GM10266 (cell line): ENCODE data around the gene SDR9C7.
"Not testable (repeated sequence)": the region's sequence is repeated elsewhere in the genome, so short reads cannot be mapped to it uniquely, and the experiment has no call there.

ENCODE experiments used
- DNase-seq: peaks from one replicate; pipeline ENCODE4 v3.0.0; 2012; ENCODE audit errors: extremely low spot score
- TF ChIP-seq, protein P1 (sequence below): IDR thresholded peaks from 2 replicates; pipeline ENCODE4 v1.5.1; 2012; ENCODE audit warnings: mild to moderate bottlenecking, low read depth; ENCODE audit not compliant: control insufficient read depth, insufficient read depth; ENCODE audit errors: missing control alignments

SDR9C7 gene

DNA sequence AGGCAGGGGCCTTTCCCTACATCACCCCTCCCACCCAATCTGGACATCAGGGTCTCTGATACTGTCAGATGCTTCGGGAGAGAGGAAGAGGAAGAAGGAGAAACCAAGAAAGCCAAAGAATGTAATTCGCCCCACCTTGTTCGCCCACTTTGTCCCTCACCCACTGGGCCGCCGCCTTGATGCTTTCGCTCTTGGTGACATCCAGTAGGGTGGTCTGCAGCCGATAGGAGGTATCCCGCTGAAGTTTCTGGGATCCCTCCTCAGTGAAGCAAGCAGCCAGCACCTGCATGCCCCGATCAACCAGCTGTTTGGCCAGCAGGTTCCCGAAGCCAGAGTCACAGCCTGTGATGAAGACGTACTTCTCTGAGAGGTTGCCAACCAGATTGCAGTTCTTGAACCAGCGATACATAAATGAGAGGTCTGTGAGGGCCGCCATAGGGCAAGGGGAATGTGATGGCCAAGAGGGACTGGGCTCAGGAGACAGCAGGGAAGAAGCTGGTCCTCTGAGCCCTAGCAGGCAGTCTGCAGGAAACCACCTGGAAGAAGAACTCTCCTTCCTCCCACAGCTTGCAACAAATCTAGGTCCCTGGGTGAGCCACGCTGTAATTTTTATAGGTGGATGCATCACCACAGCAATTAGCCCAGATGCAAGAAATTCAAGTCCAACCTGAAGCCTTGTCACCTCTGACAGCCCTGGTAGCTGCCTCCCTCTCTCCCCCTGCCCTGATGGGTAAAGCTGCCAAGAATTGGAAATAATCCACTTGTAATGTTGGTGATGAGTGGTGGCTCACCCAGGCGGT is at the start of gene SDR9C7:
Gene SDR9C7 (minus strand): TSS at position 583 of the 800 bp plus-strand sequence. CDS start 147 bp downstream, at position 436.
- DNase-seq = no peak
- TF ChIP-seq, protein P1, sequence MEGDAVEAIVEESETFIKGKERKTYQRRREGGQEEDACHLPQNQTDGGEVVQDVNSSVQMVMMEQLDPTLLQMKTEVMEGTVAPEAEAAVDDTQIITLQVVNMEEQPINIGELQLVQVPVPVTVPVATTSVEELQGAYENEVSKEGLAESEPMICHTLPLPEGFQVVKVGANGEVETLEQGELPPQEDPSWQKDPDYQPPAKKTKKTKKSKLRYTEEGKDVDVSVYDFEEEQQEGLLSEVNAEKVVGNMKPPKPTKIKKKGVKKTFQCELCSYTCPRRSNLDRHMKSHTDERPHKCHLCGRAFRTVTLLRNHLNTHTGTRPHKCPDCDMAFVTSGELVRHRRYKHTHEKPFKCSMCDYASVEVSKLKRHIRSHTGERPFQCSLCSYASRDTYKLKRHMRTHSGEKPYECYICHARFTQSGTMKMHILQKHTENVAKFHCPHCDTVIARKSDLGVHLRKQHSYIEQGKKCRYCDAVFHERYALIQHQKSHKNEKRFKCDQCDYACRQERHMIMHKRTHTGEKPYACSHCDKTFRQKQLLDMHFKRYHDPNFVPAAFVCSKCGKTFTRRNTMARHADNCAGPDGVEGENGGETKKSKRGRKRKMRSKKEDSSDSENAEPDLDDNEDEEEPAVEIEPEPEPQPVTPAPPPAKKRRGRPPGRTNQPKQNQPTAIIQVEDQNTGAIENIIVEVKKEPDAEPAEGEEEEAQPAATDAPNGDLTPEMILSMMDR = no peak

DNA sequence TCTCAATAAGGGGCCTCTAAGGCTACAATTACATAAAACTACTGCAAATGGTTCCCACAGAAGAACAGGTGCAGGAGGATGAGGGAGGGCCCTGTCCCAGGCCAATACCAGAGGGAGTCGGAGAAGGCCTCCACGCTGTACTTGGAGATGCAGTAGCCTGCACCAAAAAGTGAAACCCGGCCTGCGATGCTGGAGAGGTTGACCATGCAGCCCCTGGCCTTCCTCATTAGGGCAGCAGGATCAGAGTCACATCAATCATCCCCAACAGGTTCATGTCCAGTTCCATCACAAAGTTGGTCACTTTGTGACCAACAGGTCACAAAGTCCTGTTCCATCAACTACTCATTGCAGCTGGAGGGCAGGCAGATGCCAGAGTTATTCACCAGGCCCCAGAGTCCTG is 49.2 kb upstream of the SDR9C7 start:
- TF ChIP-seq, protein P1 = no peak

DNA sequence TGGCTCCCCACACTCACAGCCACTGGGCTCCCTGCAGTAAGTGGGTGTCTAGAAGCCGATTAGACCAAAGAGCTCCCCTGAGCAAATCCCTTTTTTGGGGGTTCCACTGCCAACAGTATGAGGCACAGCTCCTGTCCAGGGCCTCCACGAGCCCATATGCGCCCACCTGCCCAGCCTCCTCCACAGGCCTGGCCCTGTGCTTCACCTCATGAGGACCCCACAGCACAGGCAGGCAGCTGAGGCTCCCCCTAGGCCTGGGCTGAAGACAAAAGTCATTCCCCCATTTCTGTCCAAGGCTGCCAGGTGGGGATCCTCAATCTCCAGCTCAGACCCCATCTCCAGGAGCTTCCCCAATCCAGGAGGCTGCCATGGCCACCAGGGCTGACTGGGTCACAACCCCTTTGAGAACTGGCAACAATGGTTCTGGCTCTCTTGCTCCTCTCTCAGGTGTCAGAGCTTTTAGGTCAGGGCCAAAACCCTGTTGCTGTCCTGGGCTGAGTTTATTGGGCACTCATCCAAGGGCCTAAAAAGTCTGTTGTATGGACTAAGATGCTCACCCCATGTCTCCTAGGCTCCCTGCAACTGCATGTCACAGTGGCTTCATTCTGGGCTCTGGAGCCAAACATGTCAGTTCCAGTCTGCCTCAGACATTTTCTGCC is 48.5 kb upstream of the SDR9C7 start:
- DNase-seq = not testable (repeated sequence)

More for the DNA sequence above, 49.2 kb upstream of the SDR9C7 start:
- DNase-seq = no peak

- DNase-seq = no peak
- TF ChIP-seq, protein P1 = no peak
These were observed 46.8 kb upstream of the SDR9C7 start for GRCh38 chr12:56980941-56981530.

DNA sequence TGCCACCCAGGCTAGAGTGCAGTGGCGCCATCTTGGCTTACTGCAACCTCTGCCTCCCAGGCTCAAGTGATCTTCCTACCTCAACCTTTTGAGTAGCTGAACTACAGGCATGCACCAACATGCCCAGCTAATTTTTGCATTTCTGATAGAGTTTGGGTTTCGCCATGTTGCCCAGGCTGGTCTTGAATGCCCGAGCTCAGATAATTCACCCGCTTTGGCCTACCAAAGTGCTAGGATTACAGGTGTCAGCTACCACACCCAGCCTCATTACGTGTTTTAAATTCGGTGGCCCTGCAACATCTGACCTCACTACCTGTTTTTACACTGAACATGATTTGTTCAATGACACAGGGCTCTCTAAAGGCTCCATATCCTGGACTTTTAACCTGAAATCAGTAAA is 46.1 kb upstream of the SDR9C7 start:
- TF ChIP-seq, protein P1 = no peak
- DNase-seq = no peak

- DNase-seq = no peak
- TF ChIP-seq, protein P1 = no peak
These were observed 45.4 kb upstream of the SDR9C7 start for GRCh38 chr12:56979628-56980027.

DNA sequence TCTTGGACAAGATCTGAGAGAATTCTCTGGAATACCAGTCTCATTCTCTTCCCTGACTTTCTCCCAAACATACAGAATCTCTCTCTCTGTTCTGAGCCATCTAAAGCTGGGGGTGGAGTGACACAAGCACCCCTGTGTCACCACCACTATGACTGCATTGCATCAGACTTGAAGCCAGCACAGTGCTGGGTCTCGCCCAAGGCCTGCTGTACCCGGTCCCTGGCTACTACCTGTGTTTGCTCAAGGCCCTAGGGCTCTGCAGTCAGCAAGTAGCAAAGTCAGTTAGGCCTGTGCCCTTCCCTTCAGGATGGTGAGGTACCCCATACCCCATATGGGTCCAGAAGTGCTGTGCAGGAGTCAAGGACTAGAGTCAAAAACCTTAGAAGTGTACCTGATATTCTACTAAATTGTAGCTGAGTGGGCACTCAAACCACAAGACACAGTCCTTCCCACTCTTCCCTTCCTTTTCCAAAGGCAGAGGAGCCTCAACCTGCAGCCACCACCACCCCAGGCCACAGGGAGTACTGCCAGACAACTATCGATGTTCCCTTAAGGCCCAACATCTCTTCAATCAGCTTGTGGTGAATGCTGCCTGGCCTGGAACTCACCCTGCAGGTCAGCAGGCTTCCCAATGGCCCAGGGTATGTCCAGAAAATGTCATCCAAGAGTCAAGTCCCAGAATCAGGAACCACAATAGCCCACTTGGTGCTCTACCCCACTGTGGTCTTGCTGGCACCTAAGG is 44.4 kb upstream of the SDR9C7 start:
- TF ChIP-seq, protein P1 = no peak
- no peak for DNase-seq

- not testable (repeated sequence) for DNase-seq
These were observed 43.2 kb upstream of the SDR9C7 start for GRCh38 chr12:56977361-56977760.

GRCh38 chr12:56974224-56974623 is 40.0 kb upstream of the SDR9C7 start:
- DNase-seq = not testable (repeated sequence)

DNA sequence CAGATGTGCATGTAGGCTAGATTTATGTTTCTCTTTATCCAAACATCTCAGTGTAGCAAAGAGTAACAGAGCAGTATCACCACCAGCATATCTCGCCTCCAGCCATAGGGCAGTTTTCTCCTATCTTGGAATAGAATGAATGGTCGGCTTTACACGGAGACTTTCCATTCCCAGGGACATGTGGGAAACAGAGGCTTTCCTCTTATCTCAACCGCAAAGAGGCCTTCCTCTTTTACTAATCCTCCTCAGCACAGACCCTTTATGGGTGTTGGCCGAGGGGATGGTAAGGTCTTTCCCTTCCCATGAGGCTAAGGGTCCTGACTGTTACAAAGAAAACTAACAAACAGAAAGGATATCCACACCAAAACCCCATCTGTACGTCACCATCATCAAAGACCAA is 34.7 kb upstream of the SDR9C7 start:
- DNase-seq = not testable (repeated sequence)

DNA sequence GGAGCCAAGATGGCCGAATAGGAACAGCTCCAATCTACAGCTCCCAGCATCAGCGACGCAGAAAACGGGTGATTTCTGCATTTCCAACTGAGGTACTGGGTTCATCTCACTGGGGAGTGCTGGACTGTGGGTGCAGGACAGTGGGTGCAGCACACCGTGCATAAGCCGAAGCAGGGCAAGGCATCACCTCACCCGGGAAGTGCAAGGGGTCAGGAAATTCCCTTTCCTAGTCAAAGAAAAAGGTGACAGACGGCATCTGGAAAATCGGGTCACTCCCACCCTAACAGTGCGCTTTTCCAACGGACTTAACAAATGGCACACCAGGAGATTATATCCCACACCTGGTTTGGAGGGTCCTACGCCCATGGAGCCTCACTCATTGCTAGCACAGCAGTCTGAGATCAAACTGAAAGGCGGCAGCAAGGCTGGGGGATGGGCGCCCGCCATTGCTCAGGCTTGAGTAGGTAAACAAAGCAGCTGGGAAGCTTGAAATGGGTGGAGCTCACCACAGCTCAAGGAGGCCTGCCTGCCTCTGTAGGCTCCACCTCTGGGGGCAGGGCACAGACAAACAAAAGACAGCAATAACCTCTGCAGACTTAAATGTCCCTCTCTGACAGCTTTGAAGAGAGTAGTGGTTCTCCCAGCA is 31.9 kb upstream of the SDR9C7 start:
- not testable (repeated sequence) for DNase-seq
